Inflammatory macrophage (primary cell): Measurements from ENCODE around the gene FGD2.

Experiments
- DNase-seq, 2 donors: peaks; one replicate each; pipeline ENCODE4 v3.0.0-alpha.2; 2020 to 2022
- total RNA-seq, 18 experiments: gene quantifications; one replicate each; lab custom pipeline; 2026; ENCODE audit warnings: mixed read lengths in 6 of 18, inconsistent platforms in 2 of 18; lab: John Stamatoyannopoulos, UW

FGD2 gene, protein sequence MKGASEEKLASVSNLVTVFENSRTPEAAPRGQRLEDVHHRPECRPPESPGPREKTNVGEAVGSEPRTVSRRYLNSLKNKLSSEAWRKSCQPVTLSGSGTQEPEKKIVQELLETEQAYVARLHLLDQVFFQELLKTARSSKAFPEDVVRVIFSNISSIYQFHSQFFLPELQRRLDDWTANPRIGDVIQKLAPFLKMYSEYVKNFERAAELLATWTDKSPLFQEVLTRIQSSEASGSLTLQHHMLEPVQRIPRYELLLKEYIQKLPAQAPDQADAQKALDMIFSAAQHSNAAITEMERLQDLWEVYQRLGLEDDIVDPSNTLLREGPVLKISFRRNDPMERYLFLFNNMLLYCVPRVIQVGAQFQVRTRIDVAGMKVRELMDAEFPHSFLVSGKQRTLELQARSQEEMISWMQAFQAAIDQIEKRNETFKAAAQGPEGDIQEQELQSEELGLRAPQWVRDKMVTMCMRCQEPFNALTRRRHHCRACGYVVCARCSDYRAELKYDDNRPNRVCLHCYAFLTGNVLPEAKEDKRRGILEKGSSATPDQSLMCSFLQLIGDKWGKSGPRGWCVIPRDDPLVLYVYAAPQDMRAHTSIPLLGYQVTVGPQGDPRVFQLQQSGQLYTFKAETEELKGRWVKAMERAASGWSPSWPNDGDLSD
- total RNA-seq: 17.8 to 253 (median 73.1) reads per million in 18 experiments

DNA sequence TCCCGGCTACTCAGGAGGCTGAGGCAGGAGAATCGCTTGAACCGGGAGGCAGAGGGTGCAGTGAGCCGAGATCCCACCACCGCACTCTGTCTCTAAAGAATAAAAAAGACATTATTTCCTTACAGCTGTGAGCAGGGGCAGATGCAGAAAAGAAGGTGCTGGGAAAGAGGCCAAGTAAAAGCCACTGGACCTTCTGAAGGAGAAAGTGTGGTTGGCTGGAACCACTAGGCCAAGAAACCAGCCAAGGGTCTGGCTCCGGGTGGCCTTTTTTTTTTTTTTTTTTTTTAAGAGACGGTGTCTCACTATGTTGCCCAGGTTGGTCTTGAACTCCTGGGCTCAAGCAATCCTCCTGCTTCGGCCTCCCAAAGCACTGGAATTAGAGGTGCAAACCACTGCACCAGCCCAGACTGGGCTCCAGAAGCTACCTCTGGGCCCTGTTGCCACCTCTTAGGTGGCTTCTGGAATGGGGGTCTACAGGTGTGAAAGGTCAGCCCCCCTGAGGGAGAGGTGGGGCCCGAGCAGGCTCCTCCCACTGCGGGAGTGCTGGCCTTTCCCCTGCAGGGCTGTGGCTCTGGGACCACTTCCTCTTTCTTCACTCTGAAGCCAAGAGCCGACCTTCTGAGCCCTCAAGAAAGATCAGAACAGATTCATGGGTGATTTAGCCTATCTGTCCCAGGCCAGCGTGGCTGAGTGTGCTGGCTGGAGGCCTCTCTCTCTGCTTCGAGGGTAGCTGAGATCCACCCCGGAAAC, at the start of gene FGD2:
FGD2 (plus strand) TSS at position 595 of the 750 bp plus-strand sequence. CDS start 163 bp downstream, outside the sequence.
- DNase-seq: peak; percentile 70 to 73

GRCh38 chr6:36955671-36956445, 49.6 kb upstream of the FGD2 start:
- DNase-seq: no peak

DNA sequence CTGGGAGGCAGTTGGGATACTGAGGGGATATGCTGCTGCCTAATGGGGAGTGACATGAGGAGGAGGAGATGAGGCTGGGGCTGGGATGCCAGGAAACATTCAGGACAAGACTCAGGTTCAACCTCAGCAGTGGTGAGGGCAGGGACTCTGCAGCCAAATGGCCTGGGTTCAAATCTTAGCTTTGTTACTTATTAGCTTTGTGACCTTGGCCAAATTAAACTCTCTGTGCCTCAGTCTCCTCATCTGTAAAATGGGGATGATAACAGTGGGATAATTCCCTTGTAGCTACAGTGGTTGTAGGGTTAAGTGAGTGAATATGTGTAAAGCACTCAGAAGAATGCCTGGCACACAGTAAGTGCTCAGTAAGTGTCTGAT, 49.0 kb upstream of the FGD2 start:
- DNase-seq: no peak

DNA sequence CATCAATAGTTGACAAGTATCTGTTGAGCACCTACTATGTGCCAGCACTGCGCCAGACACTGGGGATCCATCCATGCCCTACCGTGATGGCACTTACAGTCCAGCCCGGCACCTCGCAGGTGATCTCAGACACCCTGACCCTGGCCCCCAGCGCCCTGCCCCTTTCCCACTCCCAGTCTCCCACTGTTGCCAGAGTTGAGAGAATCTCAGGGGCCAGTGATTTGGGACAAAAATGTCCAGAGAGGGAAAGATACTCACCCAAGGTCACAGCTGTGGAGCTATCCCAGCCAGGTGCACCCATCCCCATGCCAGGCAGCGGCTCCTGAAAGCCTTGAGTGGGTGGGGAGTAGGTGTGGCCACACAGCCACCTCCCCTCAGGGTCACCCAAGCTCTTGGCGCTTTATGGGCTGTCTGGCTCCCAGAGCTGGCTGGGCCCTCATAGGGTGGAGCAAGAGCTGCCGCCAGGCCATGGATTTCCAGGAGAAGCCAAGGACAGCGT, 47.6 kb upstream of the FGD2 start:
- DNase-seq: no peak

GRCh38 chr6:36958775-36959554, 46.5 kb upstream of the FGD2 start:
- no peak for DNase-seq

- DNase-seq: no peak
Measured at GRCh38 chr6:36959555-36960250, 45.8 kb upstream of the FGD2 start.

DNA sequence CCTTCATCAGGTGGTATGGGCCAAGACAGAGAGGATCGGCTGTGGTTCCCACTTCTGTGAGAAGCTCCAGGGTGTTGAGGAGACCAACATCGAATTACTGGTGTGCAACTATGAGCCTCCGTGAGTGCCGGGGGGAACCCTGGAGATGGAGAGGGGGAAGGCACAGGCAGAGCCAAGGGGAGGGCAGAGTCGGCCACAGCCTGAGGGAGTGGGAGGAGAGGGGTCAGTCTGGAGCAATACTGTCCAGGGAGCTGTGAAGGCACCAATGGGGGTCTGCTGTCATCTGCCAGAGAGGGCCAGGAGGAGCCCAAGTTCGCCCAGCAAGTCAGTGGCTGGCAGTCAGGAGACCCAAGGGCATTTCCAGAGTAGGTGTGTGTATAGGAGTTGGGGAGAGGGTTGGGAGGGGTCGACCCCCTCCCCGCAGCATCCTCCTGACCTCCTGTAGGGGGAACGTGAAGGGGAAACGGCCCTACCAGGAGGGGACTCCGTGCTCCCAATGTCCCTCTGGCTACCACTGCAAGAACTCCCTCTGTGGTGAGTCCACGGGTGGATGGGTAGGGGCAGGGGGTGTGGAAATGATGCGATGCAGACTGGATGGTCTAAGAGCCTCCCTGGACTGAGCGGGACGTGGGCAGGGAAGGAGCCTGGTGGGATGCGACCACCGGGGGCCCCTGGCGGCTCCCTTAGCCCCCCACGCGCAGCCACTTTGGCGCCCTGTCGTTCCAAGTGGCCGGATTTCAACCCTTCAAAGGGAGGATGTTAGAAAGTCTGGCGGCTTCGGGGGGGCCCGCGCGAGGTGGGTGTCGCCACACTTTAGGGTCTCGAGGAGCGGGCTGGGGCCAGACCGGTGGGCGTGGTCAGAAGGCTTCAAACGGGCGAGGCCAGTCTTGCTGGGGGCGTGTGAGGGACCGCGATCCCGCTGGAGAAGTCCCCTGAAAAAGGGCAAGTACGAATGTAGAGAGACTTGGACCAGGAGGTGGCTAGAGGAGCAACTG, 43.7 kb upstream of the FGD2 start:
- no peak for DNase-seq

GRCh38 chr6:36962874-36963273, 42.6 kb upstream of the FGD2 start:
- peak; percentile 95 to 96 for DNase-seq

- no peak for DNase-seq
Measured at GRCh38 chr6:36963451-36964290, 41.8 kb upstream of the FGD2 start.

GRCh38 chr6:36964349-36964748, 41.1 kb upstream of the FGD2 start:
- DNase-seq: no peak

DNA sequence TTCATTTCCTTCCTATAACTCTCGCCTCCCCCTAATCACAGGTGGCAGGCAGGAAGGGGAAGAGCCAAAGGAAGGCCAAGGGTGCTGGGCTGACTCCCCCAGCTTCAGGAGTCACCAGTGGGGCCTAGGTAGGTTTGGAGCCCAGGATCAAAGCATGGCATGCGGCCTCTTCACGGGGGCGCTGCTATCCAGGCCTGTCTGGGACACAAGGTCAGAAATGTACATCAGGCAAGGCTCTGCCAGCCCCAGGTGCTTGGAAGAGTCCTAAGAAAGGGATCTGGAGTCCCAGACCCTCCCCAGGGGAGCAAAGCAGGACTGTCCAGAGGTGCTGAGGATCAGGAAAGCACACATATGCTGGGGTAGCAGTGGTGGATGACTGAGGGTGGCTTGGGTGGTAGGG, 40.5 kb upstream of the FGD2 start:
- DNase-seq: no peak

DNA sequence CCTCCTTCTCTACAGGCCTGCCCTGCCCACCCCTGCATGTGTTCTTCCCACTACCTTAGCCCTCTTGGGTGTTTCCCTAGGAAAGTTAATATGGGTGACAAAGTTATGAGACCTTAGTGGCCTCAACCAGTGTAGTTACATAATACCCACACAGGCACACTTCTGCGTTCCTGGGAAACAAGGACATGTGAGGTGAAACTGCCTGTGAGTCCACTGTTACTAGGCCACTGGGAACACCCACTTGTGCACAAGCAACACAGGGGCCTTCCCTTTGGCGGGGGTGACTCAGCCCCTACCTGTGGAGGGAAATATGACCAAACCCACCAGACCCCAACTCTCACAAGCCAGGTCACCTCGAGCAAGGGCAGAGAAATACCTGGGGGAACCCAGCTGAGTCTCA, 38.2 kb upstream of the FGD2 start:
- no peak for DNase-seq

DNA sequence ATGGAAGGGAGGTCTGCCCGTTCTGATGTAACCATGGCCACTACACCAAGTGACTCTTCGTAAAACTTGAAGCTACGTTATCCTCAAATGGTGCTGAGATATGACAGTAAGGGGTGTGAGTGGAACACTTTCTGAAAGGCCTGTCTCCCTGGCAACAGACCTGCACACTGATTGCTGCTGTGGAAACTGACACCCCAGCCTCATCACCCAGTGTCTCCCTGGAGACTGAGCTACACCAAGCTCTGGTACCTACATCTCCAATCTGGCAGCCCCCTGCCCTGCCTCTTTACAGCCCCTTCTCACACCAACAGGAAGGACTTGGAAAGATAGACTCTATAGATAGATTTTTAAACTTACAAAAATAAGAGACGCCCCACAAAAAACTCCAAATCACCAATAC, 37.7 kb upstream of the FGD2 start:
- DNase-seq: no peak

DNA sequence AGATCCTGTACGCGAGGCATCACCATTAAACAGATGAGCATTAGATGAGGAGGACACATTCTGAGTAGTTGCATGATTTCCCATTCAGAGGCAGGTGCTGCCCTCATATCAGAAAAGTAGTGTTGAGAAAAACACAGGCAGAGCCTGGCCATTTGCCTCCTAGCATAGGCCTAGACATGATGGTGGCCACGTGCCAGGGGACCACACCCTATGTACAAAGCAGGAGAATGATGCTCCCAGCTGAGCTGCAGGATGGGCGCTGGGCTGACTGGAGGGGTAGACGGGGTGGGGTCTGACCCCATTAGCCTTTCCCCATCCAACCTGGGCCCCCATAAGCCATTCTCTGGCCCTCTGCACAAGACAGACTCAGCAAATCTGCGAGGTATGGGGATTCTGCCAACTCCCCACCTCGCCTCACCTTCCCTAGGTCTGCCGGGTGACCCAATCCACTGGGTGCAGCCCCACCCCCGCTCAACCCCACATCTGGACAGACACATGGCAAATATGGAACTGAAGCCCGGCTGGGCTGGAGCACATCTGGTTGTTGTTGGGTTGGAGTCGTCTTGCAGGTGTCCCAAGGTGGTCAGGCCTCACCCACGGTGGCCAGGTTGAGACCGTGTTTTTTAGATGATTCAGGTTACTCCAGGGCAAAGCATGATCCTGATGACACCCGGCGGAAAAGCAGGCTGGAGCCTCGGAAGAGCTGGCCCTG, 37.0 kb upstream of the FGD2 start:
- DNase-seq: no peak

DNA sequence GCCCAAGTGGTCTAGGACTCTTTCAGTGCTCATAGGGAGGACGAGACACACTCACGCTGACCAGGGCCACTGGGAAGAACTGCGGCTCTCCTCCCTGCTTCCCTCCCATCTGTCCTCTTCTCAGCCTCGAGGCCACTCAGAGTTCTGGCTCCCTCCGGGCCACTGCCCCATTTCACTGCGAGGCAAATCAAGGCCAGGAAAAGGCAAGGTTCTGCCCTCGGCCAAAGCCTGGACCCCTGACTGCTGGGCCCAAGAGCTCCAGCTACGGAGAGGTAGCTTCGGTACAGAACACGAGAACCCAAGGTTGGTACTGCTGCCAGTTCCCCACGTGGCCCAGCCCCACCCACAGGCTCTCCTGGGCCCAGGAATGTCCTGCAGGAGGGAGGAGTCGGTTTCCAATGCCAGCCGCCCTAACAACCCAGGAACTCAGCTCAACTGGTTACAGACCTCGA, 36.2 kb upstream of the FGD2 start:
- no peak for DNase-seq

- DNase-seq: no peak
Measured at GRCh38 chr6:36969988-36970891, 35.2 kb upstream of the FGD2 start.
